Measurements from ENCODE around the gene LRRC8C.

DNA sequence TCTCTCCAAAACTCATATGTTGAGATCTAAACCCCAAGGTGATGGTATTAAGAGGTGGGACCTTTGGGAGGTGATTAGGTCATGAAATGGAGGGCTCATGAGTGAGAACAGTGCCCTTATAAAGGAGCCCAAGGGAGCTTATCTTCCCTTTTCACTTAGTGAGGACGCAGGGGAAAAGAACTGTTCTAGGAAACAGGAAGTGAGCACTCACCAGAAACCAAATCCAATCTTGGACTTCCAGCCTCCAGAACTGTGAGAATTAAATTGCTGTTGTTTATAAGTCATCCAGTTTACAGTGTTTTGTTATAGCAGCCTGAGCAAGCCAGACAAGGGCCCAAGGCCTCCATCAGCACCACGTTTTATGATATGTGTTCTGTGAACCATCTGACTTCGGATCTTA lies 127.6 kb downstream of the LRRC8C start:
- TF ChIP-seq, protein P1, sequence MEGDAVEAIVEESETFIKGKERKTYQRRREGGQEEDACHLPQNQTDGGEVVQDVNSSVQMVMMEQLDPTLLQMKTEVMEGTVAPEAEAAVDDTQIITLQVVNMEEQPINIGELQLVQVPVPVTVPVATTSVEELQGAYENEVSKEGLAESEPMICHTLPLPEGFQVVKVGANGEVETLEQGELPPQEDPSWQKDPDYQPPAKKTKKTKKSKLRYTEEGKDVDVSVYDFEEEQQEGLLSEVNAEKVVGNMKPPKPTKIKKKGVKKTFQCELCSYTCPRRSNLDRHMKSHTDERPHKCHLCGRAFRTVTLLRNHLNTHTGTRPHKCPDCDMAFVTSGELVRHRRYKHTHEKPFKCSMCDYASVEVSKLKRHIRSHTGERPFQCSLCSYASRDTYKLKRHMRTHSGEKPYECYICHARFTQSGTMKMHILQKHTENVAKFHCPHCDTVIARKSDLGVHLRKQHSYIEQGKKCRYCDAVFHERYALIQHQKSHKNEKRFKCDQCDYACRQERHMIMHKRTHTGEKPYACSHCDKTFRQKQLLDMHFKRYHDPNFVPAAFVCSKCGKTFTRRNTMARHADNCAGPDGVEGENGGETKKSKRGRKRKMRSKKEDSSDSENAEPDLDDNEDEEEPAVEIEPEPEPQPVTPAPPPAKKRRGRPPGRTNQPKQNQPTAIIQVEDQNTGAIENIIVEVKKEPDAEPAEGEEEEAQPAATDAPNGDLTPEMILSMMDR (IDR thresholded peaks at IDR 0.05): no peak
- no peak for TF ChIP-seq POLR2A (IDR thresholded peaks at IDR 0.05)

Measured in heart left ventricle (tissue), 13 donors.